Tibial nerve (tissue), 4 donors: ENCODE results near the gene CDH4.

Source experiments
- EP300 ChIP-seq, 2 donors: sonication (generic); formaldehyde crosslinking; IDR thresholded peaks; one replicate each; pipeline ENCODE4 v1.6.1; 2017; ENCODE audit warnings: antibody characterized with exemption in 2 of 2, mild to moderate bottlenecking in 1 of 2
- POLR2A ChIP-seq, 2 donors: fragments of 450-650 bp; IDR thresholded peaks; one replicate each; pipeline ENCODE4 v1.6.1; 2017; ENCODE audit warnings: antibody characterized with exemption in 2 of 2, mild to moderate bottlenecking in 2 of 2, moderate library complexity in 2 of 2
- TF ChIP-seq, protein P1 (sequence below), 5 experiments: fragments of 200-600 bp in 3 of 5; fragments of 450-650 bp in 2 of 5; sonication (generic) in 3 of 5; IDR thresholded peaks; one replicate each; pipeline ENCODE4 v1.5.1; 2016 to 2019; ENCODE audit warnings: antibody characterized with exemption in 5 of 5, mild to moderate bottlenecking in 3 of 5, moderate library complexity in 2 of 5

DNA sequence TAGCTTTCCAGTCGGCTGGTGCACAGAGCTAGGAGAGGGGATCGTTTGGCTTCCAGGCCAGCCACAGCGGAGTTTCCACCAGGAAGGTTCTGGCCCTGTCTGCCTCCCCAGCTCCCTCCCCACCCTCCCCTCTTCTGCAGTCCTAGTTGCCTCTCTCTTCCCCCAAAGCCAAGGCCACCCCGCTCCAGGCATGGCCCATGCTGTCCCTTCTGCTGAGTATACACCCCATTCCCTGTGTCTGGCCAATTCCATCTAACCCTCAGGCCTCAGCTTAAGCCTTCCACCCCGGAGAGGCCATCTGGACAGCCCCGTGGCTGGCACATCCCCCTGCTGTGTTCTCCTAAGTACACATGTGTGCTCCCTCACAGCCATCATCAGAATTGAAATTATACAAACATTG lies 167.4 kb downstream of the CDH4 start:
- TF ChIP-seq, protein P1, sequence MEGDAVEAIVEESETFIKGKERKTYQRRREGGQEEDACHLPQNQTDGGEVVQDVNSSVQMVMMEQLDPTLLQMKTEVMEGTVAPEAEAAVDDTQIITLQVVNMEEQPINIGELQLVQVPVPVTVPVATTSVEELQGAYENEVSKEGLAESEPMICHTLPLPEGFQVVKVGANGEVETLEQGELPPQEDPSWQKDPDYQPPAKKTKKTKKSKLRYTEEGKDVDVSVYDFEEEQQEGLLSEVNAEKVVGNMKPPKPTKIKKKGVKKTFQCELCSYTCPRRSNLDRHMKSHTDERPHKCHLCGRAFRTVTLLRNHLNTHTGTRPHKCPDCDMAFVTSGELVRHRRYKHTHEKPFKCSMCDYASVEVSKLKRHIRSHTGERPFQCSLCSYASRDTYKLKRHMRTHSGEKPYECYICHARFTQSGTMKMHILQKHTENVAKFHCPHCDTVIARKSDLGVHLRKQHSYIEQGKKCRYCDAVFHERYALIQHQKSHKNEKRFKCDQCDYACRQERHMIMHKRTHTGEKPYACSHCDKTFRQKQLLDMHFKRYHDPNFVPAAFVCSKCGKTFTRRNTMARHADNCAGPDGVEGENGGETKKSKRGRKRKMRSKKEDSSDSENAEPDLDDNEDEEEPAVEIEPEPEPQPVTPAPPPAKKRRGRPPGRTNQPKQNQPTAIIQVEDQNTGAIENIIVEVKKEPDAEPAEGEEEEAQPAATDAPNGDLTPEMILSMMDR (IDR thresholded peaks at IDR 0.05): no peak
- TF ChIP-seq POLR2A (IDR thresholded peaks at IDR 0.05): no peak
- no peak for TF ChIP-seq EP300 (IDR thresholded peaks at IDR 0.05)
